GM19043 (cell line): ENCODE data around the gene WRAP73.

Experiments used
- ATAC-seq: cut with Tn5 transposase; IDR thresholded peaks from one replicate; pipeline ENCODE4 v1.9.1; 2021; ENCODE audit warnings: low read depth; ENCODE audit not compliant: unreplicated experiment

The WRAP73 gene

DNA sequence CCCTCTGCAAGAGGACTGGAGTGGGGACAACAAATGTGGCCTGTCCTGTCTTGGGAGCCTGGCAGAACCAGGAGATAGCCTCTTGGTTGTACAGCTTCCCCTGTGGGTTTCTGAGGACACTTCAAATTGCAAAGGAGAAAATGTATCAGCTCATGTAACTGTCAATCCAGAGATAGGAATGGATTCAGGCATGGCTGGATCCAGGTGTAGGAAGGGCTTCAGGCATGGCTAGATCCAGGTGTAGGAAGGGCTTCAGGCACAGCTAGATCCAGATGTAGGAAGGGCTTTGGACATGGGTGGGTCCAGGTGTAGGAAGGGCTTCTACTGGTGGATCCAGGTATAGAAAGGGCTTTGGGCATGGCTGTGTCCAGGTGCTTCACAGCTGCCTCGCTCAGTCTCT lies 33.3 kb upstream of the WRAP73 start:
- no peak for ATAC-seq

DNA sequence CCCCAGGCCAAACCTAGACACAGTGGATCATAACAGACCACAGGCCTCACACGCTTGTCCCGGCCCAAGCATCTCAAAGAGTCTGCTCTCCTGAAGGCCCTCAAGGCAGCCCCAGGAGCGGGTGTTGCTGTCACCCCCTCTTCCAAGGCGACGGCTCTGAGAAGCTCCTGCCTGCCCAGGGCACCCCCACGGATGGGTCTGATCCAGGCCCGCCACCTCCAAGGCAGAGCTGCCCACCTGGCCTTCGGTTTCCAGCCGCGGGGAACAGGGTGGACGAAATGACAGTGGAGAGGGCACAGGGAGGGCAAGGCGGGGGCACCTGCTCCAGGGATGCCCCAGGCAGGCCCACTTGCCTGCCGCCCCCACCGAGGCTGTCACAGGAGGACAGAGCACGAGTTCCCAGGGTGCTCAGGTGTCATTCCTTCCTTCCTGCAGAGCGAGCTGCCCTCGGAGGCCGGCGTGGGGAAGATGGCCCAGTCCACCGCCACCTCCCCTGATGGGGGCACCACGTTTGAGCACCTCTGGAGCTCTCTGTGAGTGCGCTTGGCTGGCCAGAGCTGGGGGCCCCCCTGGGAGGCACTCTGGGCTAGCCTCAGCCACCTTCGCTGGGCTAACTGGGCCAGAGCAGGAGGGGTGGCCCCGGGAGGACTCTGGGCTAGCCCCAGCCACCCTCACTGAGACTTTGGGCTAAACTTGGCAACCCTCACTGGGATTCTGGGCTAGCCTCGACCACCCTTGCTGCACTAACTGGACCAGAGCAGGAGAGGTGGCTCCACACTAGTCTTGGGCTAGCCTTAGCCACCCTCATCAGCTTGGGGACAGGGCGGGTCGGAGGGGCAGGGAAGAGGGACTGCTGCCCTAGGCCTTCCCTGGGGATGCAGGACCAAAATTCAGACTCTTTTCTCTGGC lies 32.2 kb upstream of the WRAP73 start:
- ATAC-seq, result no peak

DNA sequence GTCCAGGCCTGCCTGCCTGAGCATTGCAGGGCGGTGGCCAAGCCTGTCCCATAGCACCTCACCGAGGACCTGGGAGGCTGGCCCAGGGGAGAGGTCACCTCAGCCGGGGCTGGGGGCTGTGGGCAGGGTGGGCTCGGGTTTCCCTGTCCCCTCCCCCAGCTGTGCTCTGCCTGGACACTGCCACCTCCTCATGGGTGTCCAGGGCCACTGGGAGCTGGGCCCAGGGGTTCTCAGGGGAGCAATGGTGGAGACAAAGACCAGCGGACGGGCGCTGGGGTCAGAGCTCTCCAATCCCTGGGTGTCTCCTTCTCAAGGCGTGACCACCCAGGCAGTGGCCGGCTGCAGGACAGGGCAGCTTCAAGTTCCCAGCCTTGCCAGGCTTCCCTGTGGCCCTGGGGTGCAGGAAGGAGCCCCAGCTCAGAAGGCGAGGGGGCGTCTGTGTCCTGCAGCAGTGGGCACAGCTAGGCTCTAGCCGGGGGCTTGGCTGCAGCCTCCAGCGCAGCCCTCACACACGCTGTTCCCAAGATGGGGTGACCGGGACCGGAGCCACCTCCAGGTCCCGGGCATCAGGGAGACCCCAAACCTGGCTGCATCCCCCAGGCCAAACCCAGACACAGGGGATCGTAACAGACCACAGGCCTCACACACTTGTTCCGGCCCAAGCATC lies 31.5 kb upstream of the WRAP73 start:
- no peak for ATAC-seq

DNA sequence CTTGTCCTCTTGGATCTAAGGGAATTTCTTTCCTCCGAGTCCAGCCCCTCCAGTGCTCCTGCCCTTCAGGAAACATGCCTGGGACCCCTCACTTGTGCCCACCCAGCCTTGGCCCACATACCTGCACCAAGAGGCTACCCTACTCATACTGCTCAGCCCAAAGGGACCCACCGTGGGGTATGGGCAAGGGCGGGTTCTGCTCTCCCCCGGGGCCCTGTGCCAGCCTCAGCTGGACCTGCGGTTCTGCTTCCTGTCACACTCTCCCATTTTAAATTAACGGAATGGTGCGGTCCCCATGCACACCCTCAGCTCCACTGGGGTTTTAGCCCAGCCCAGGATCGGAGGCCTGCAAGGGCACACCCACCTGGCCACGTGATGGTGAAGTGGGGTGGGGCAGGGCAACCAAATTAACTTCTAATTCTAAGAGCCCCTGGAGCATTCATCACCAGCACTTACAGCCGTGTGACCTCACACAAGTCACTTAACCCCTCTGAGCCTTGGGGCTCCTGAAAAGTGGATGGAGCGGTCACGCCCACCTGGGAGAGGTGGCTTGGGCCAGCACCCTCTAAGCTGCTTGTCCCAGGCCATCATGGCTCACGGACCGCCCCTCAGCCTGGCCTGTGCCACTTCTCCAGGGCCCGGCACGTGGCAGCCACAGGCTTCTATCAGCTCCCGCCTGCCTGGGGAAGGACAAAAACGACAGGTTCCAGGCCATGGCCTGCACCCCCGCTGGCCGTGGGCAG lies 30.8 kb upstream of the WRAP73 start:
- ATAC-seq, result no peak

DNA sequence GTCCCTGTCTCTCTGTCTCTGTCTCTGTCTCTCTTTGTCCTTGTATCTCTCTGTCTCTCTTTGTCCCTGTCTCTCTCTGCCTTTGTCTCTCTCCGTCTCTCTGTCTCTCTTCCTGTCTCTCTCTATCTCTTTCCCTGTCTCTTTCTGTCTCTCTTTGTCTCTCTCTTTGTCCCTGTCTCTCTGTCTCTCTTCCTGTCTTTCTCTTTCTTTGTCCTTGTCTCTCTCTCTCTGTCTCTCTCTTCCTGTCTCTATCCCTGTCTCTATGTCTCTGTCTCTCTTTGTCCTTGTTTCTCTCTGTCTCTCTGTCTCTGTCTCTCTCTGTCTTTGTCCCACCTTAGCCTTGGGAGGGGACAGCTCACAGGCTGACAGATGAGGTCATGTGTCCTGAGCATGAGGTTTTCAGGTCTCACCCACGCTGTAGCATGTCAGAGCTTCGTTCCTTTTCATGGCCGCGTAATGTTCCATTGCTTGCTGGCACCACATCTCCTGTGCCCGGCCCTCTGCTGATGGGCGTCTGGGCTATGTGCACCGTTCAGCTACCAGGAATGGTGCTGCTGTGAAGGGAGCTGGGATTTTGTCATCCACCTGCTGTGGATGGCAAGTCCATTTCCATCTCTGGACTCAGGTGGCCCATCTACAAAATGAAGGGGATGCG lies 30.0 kb upstream of the WRAP73 start:
- ATAC-seq, result no peak

DNA sequence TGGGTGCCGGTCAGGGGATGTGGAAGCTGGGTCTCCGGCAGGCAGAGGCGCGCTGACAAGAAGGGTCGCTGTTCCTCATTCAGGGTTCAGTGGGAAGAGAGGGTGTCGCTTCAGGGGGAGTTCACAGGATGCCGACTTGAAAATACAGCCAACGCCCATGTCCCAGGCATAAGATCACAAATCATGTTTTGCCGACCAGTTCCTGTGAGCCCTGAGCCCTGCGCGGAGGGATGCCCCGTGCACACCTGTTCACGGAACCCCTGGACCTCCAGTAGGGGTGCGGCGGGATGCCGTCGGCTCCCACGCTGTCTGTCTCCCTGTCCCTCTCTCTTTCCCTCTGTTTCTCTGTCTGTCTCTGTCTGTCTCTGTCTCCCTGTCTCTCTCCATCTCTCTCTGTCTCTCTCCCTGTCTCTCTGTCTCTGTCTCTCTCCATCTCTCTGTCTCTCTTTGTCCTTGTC lies 29.2 kb upstream of the WRAP73 start:
- no peak for ATAC-seq

DNA sequence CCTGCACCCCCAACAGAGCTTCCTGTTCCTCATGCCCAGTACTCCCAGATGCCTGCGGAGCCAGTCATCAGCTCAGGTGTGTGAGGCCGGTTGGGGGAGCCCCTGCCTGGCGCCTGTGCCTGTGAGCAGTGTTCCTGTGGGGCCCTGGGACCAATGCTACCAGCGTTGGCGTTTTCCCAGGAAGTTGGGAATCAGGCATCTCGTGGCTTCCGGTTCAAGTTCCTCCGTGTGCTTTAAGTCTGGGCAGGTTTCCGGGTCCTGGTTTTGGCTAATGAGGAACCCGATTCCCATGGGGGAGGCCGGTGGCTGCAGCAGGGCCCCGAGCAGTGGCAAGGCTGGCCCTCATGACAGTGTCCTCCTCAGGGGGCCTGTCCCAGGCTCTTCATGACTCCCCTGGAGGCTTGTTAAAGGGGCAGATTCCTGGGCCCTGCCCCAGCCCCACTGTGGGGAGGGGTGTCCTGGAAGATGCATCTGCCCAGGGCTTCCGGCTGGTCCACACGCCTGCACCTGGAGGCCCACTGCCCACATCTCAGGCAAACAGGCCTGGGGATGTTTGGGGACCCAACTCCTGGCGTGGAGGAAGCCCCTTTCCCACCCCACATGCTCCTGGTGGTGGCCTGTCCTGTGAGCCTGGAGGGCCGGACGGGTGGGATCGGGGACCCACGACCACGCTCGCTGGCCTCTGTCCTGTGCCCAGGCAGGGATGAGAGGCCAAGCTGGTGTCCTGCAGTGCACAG lies 28.6 kb upstream of the WRAP73 start:
- ATAC-seq, result no peak

DNA sequence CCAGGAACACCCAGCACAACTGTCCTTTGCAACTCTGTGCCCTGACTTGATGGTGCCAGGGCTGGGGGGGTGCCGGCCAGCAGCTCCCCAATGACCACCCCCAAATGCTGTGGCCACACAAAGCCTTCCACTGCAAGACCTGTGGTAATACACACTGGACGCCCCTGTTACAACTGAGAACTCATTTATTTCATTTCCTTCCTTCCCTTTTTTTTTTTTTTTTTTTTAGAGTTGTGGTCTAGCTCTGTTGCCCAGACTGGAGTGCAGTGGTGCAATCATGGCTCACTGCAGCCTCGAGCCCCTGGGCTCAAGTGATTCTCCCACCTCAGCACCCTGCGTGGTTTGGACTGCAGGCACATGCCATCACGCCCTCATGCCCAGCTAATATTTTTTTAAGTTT lies 27.6 kb upstream of the WRAP73 start:
- ATAC-seq, result peak; percentile 23

DNA sequence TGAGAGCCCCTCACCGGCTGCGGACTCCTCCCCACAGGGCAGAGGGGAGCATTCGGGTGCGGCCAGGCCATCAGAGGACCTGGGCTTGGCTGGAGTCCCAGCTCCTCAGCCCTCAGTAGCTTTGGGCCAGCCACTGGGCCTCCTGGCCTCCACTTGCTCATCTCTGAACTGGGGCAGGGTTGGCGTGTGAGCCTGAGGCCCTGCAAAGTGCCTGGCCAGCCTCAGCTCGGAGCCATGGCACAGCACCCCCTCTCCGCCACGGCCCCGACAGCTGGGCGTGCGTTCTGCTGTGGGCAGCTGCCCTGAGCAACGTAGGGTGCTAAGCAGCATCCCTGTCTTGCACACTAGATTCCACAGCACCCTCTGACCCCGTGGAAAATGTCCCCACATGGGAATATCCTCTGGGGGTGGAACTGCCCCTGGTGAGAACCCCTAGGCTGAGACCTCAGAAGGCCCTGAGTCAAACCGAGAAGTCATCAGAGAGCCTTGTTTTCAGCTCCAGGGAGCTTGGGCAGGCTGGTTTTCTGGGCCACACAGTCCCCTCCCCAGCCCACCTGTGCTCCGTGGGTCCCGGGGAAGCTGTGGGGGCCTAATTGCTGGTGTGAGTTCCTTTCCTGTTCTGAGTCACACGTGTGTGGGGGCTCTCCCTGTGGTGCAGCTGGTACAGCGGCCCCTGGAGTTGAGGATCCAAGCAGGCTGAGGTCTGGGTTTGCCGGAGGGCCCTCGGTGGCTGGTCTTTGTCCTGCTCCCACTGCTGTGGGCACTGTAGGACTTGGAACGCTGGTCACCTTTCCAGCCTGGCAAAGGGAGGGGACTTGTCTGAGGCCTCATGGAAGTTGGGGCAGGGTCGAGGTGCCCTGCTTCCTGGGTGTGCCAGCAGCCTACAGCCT lies 26.9 kb upstream of the WRAP73 start:
- peak; percentile 65 for ATAC-seq

DNA sequence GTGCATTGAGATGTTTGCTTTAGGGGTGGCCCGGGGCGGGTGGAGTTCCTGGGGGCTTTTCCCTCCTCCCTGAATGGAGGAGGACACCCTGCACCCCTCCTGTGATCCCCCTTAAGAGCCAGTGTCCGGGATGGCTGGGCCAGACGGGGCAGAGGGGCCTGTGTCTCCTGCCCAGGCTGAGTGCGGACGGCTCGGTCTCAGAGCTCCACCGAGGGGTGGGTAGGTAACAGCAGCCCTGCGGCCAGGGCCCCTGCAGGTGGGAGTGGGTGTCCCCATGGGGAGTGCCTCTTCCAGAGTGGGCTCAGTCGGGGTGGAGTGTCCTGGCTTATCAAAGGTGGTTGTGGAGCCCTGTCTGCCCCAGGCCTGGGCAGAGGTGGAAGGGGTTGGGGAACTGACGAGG lies 25.5 kb upstream of the WRAP73 start:
- no peak for ATAC-seq

DNA sequence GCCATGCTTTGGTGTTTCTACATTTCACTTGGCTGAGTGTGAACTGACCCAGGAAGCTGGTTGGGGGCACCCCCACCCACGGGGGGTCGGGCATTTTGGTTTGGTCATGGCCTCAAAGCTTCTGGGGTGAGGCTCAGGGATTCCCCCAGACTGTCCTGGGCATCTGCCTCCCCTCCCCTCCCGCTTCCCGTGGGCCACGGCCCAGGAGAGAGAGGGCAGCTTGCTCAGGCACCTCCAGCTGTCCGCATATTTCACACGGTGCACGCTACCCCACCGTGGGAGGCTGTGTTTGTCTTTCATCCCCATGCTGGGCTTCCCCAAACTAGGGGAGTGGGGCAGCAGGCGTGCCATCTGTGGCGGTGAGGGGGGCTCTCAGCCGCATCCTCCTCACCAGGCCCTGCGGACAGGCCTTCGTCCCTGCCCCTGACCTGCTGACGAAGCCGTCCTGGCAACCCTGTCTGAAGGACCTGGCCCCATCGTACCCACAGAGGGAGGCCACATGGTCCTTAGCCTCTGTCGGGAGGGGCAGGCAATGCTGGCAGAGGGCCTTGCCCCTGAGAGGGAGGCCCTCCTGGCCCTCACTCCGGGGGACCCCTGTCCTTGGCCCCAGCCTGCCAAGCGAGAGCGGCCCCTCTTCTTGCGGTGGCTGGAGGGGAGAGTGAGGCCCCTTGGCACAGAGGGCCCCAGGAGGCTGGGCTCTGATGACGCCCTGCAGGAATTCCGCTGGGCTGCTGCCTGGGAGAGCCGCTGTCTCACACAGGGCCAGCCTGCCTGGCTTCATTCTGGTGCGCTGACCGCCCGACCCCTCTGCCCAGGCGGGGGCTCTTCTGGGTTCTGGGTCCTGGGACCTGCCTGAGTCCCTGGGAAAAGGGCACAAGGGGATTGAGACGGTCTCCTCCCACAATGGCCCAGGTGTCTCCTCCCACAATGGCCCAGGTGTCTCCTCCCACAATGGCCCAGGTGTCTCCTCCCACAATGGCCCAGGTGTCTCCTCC lies 24.5 kb upstream of the WRAP73 start:
- ATAC-seq, result no peak

DNA sequence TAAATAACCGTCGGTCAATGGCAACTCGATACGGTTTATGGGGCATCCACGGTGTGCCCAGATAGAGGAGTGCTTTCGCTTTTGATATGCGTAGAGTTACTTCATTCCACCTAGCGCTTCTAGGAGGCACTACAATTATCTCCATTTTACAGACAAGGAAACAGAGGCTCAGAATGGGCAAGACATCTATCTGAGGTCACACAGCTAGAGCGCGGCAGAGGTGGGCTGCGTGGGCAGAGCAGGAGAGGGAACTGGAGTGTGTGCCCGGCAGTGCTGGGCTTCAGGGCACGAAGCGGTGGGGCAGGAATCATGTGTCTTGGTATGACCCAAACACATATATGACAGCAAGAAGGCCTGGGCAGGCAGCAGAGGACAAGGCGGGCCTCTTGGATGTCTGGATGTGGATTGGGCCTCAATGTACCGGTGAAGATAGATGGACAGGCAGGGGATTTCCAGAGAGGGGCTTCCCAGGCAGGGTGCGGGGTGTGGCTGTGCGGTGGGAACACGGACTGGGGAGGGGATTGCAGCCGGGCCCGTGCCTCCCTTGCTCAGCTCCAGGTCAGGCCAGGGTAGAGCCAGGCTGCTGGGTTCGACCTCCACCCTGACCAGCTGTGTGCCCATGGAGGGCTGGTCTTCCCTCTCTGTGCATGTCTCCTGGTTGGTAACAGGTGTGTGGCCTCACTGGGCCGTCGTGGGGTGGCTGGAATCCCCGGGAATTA lies 23.6 kb upstream of the WRAP73 start:
- no peak for ATAC-seq

DNA sequence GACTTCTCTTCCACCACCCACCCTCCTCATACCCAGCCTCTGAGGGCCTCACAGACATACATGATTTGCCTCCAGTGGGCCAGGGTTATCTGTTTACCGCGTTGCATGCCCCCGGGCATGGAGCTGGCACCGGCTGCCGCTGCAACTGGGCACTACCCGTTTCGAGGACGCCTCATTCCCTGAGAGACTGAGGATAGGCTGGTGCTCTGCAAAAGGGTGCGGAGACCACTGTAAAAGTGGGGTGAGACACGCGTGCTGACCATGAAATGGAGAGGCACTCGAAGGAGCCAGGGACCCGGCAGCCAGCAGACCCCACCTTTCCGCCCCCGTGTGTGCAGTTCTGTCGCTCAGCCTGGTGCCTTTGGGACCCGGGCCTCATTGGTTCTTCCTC lies 23.1 kb upstream of the WRAP73 start:
- no peak for ATAC-seq

DNA sequence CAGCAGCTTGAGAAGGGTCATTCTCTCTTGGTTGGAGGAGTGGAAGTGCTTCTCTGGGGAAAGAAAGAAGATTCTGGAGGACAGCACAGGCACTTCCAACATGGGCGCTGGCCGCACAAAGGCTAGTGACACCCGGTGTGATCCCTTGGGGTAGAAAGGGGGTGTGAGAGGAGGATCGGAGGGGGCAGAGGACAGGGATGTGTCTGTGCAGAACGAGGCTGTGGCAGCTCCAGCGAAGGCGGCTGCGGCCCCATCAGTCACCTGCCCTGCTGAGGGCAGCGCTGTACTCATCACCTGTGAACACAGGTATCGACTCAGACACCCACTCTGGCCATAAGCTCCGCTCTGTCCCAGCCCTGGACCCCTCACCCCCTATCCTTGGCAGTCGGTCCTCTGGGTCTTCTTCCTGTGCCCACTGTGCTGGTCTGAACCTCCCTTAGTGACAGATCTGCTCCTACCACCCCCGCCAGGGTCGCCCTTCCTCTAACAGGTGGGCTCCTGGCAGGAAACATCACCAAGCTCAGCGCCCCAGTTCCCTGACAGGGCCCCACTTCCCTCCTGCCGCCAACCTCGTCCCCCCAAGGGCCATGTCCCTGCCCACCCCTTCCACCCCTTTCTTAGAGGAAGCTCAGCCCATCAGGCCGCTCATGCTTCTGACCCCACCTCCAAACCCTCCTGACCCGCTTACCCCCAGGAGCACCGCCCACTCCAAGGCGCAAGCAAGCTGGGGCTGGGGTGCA lies 22.5 kb upstream of the WRAP73 start:
- ATAC-seq, result no peak

DNA sequence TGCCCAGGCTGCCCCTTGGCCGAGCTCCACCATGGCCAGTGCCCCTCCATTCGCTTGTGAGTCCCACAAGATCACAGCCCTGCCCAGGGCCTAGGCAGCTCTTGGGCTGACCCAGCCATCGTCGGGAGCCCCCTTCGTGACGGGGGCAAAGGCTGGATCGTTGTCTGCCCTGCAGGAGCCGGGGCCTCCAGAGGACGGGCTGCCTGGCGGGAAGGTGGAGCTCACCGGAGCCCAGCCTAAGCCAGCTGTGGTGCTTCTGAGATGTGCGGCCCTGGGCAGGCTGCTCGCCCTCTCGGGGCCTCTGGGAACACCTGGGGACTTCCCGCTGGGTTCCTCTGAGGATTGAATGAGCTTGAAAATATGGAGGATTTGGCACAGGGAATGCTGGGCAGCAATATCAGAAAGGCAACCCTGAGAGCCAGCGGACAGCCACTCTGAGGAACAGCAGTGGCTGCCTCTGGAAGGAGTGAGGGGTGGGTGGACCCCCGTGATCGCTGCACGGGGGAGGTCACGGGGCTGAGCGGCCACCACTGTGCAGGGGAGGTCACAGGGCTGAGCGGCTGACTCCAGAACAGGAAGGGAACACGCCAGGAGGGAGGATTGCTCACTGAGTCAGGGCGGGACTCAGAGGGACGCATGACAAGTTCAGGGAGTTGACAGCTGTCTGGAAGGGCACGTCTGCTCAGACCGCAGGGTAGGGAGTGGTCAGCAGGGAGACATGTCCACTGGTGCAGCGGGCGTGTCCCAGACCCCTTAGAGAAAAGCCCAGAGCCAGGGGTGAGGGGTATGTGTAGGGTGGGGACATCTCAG lies 21.7 kb upstream of the WRAP73 start:
- ATAC-seq, result no peak

DNA sequence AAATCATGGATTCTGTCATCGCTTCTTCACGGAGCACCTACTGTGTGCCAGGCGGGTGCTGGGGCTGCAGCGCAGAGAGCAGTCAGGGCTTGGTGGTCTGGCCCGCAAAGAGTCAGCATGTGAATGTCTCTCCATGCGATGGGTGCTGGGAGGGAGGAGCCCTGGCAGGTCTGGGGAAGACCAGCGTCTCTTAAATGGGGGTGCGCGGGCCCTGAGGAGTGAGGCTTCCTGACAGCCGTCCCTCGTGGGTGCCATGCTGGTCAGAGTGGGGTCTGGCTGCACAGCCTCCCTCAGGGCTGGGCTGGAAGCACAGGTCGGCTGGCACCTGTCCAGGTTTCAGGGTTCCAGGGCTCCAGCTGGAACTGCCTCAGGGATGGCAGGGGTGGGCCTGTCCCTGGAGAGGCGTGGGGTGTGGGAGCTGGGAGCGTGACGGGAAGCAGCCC lies 20.9 kb upstream of the WRAP73 start:
- no peak for ATAC-seq
